GM21737 (cell line): Measurements from ENCODE around the gene SLC25A14.
"Not testable (repeated sequence)": the region's sequence is repeated elsewhere in the genome, so short reads cannot be mapped to it uniquely, and the experiment has no call there.

Source experiments
- ATAC-seq: cut with Tn5 transposase; IDR thresholded peaks from one replicate; pipeline ENCODE4 v1.9.1; 2021; ENCODE audit warnings: mild to moderate bottlenecking, moderate library complexity; ENCODE audit not compliant: unreplicated experiment

SLC25A14 gene

GRCh38 chrX:130339408-130340222 is at the start of gene SLC25A14:
SLC25A14 (plus strand) TSS chrX:130339919; CDS start chrX:130340279, 360 bp downstream.
- peak; percentile 96 for ATAC-seq

GRCh38 chrX:130295519-130296296 is 44.0 kb upstream of the SLC25A14 start:
- ATAC-seq = no peak

GRCh38 chrX:130296297-130296678 is 43.4 kb upstream of the SLC25A14 start:
- ATAC-seq = no peak

- no peak for ATAC-seq
Measured at GRCh38 chrX:130296743-130297142, 43.0 kb upstream of the SLC25A14 start.

GRCh38 chrX:130299279-130300009 is 40.3 kb upstream of the SLC25A14 start:
- ATAC-seq = no peak

GRCh38 chrX:130300010-130300282 is 39.8 kb upstream of the SLC25A14 start:
- no peak for ATAC-seq

GRCh38 chrX:130301405-130301804 is 38.3 kb upstream of the SLC25A14 start:
- no peak for ATAC-seq

GRCh38 chrX:130301977-130302376 is 37.7 kb upstream of the SLC25A14 start:
- ATAC-seq = no peak

GRCh38 chrX:130304587-130305368 is 34.9 kb upstream of the SLC25A14 start:
- ATAC-seq = no peak

- ATAC-seq = not testable (repeated sequence)
Measured at GRCh38 chrX:130319886-130320285, 19.8 kb upstream of the SLC25A14 start.

GRCh38 chrX:130321550-130321949 is 18.2 kb upstream of the SLC25A14 start:
- ATAC-seq = no peak

- ATAC-seq = no peak
Measured at GRCh38 chrX:130330146-130330545, 9.6 kb upstream of the SLC25A14 start.

- ATAC-seq = peak; percentile 59
Measured at GRCh38 chrX:130330706-130331105, 9.0 kb upstream of the SLC25A14 start.

GRCh38 chrX:130336531-130336930 is 3.2 kb upstream of the SLC25A14 start:
- ATAC-seq = no peak

- not testable (repeated sequence) for ATAC-seq
Measured at GRCh38 chrX:130338869-130339268, 850 bp upstream of the SLC25A14 start.

GRCh38 chrX:130340271-130340670 is 552 bp downstream of the SLC25A14 start:
- ATAC-seq = no peak

- ATAC-seq = no peak
Measured at GRCh38 chrX:130343411-130343810, 3.7 kb downstream of the SLC25A14 start.

- no peak for ATAC-seq
Measured at GRCh38 chrX:130347321-130347720, 7.6 kb downstream of the SLC25A14 start.

- ATAC-seq = no peak
Measured at GRCh38 chrX:130351567-130351966, 11.8 kb downstream of the SLC25A14 start.

GRCh38 chrX:130352050-130352449 is 12.3 kb downstream of the SLC25A14 start:
- not testable (repeated sequence) for ATAC-seq

GRCh38 chrX:130376077-130376476 is 36.4 kb downstream of the SLC25A14 start:
- no peak for ATAC-seq
